Right cardiac atrium (tissue), 5 donors: ENCODE data around the gene E4F1. TPM values are rescaled to one million over a fixed set of nuclear protein-coding genes. Genes with fewer than 3 reads are reported as not detected.
A peak's percentile ranks its signal among the peaks of the same experiment; 100 is the strongest.

Experiments used
- ATAC-seq, 2 donors: fragments of 200-7000 bp; cut with Tn5 transposase; one replicate each; pipeline versions ENCODE4 v1.8.0 to v1.9.1; 2020; ENCODE audit warnings: moderate library complexity in 2 of 2, mild to moderate bottlenecking in 1 of 2
- DNase-seq, 3 donors: peaks; one replicate each; pipeline ENCODE4 v3.0.0-alpha.2; 2020
- H3K27ac ChIP-seq: one replicate; pipeline ENCODE4 v1.5.1; 2013; ENCODE audit warnings: mild to moderate bottlenecking, low read length, control low read depth, moderate library complexity
- H3K27me3 ChIP-seq: one replicate; pipeline ENCODE4 v1.6.1; 2013; ENCODE audit not compliant: control insufficient read depth, insufficient read depth
- H3K4me1 ChIP-seq: one replicate; pipeline ENCODE4 v1.6.1; 2013; ENCODE audit warnings: low read length; ENCODE audit not compliant: control insufficient read depth, insufficient read depth
- H3K4me3 ChIP-seq: one replicate; pipeline ENCODE4 v1.5.1; 2013; ENCODE audit warnings: low read length, control low read depth
- H3K9me3 ChIP-seq: one replicate; pipeline ENCODE4 v1.6.1; 2013; ENCODE audit warnings: low read length; ENCODE audit not compliant: control insufficient read depth
- WGBS: extraction: QIAGEN DNeasy Blood & Tissue Kit; methylation state at CpG from one replicate; pipeline ENCODE4 v1.1.7; 2013; 5-methylcytosine and 5-hydroxymethylcytosine counted together
- intact Hi-C, 4 donors: fragments of 100-400 bp; cut with DNase I; formaldehyde crosslinking; loops; one replicate each; pipeline versions ENCODE4 v1.11.0 to v1.14.0; 2022 to 2023
- polyA plus RNA-seq: library from polyadenylated mRNA; stranded (reverse); fragments of 200-250 nt; gene quantifications from one replicate; pipeline ENCODE4 v1.2.3, GENCODE V29; 2013
- total RNA-seq, 4 donors: library from RNA; stranded (reverse); fragmentation: NEBNext Ultra II Directional; extraction: Animal tissue kit (Norgen Biotek cat#: 25700); gene quantifications; one replicate each; pipeline ENCODE4 v1.2.1, GENCODE V29; 2021
- donor health status: healthy with polysubstance abuse.
- donor health status: DM: no; HTN: yes; CAD: no.
- donor health status: DM: no; HTN: no; CAD: no.
- donor health status: DM: no; HTN: yes; CAD: no; lungs with severe emphysema.
- donor health status: DM: yes; HTN: yes; CAD: no.

The E4F1 gene
- total and polyA plus RNA-seq, 5 donors, result 11.8 to 16.1 (median 13.8) TPM

DNA sequence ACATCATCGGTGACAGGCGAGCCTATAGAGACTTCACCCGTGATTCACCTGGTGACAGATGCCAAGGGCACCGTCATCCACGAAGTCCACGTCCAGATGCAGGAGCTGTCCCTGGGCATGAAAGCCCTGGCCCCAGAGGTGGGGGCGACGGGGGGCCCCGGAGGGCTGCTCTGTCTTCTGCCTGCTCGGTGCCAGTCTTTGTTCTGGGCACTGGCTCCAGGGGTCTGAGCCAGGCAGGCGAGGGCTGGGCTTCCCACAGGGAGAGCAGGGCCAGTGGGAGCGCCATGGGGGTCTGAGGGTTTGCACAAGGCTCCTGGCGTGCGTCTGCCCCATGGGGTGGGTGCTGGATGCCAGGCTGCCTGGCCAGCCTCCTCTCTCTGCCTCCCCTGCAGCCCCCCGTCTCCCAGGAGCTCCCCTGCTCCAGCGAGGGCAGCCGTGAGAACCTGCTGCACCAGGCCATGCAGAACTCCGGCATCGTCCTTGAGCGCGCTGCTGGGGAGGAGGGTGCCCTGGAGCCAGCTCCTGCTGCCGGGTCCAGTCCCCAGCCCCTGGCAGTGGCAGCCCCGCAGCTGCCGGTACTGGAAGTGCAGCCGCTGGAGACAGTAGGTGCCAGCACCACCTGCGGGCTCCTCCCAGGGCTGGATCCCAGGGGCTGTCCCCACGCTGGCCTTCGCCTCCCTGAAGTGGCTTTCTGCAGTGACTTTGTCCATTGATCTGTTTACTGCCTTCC lies 9.8 kb downstream of the E4F1 start:
- Histone ChIP-seq H3K4me3 (no peak overlapping the region), H3K27ac (no peak overlapping the region), H3K4me1 (peaks cover 3% of the 10 kb centered on the region), H3K27me3 (no peaks in the 10 kb centered on the region), H3K9me3 (no peaks in the 10 kb centered on the region)
- WGBS, result 91% methylated on average over 28 of the region's 28 CpGs
- ATAC-seq (no peak), DNase-seq (no peak)
- intact Hi-C loops, result no loop called here

DNA sequence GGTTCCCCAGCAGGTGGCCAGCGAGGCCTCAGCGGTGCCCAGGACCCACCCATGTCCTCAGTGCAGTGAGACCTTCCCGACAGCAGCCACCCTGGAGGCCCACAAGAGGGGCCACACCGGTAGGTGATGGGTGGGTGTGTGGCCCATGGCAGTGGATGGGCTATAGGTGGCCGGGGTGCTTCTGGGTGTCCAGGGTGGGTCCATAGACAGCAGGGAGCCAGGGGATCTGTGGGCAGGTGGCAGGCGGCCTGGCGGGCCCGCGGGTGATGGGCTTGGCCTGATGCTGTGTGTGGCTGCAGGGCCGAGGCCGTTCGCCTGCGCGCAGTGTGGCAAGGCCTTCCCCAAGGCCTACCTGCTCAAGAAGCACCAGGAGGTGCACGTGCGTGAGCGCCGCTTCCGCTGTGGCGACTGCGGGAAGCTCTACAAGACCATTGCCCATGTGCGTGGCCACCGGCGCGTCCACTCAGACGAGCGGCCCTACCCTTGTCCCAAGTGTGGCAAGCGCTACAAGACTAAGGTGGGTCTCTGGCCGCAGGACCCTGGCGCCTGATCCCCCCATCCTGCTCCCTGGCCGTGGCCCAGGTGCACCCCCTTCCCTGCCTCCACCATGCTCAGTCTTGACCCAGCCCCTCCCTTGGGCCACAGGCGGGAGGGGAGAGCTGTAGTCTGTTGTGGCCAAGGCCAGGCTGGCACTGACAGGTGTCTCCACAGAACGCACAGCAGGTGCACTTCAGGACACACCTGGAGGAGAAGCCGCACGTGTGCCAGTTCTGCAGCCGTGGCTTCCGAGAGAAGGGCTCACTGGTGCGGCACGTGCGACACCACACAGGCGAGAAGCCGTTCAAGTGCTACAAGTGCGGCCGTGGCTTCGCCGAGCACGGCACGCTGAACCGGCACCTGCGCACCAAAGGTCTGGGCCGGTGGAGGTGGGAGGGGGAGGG lies 10.8 kb downstream of the E4F1 start:
- DNase-seq, result no peak
- Histone ChIP-seq H3K4me3 (no peak overlapping the region), H3K4me1 (peaks cover 3% of the 10 kb centered on the region), H3K27me3 (no peaks in the 10 kb centered on the region), H3K9me3 (no peaks in the 10 kb centered on the region), H3K27ac (no peak overlapping the region)
- WGBS, result 95% methylated on average over 51 of the region's 51 CpGs
- intact Hi-C loops, result no loop called here
- no peak for ATAC-seq

- intact Hi-C loops, result no loop called here
- WGBS, result 92% methylated on average over 18 of the region's 18 CpGs
These were observed 11.4 kb downstream of the E4F1 start for GRCh38 chr16:2234813-2235170.

DNA sequence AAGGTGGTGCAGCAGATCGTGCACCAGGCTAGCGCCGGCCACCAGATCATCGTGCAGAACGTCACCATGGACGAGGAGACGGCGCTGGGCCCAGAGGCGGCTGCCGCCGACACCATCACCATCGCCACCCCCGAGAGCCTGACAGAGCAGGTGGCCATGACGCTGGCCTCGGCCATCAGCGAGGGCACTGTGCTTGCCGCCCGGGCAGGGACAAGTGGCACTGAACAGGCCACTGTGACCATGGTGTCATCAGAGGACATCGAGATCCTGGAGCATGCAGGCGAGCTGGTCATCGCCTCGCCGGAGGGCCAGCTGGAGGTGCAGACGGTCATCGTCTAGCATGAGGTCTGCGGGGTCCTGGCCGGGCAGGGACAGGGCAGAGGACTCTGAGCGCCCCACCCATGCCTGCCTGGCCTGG lies 11.9 kb downstream of the E4F1 start:
- Histone ChIP-seq H3K9me3 (no peaks in the 10 kb centered on the region), H3K27me3 (no peaks in the 10 kb centered on the region), H3K27ac (no peak overlapping the region), H3K4me3 (no peak overlapping the region), H3K4me1 (peaks cover 3% of the 10 kb centered on the region)
- DNase-seq (no peak), ATAC-seq (no peak)
- 95% methylated on average over 28 of the region's 28 CpGs for WGBS
- intact Hi-C loops, result no loop called here

More at GRCh38 chr16:2234813-2235170, 11.4 kb downstream of the E4F1 start:
- ATAC-seq, result no peak
- Histone ChIP-seq H3K4me3 (no peak overlapping the region), H3K9me3 (no peaks in the 10 kb centered on the region), H3K27me3 (no peaks in the 10 kb centered on the region), H3K27ac (no peak overlapping the region), H3K4me1 (peaks cover 3% of the 10 kb centered on the region)
- no peak for DNase-seq

GRCh38 chr16:2235695-2236336 lies 12.4 kb downstream of the E4F1 start:
- Histone ChIP-seq H3K27me3 (no peaks in the 10 kb centered on the region), H3K4me3 (no peak overlapping the region), H3K9me3 (no peaks in the 10 kb centered on the region), H3K4me1 (peaks cover 3% of the 10 kb centered on the region), H3K27ac (no peak overlapping the region)
- WGBS, result 78% methylated on average over 19 of the region's 19 CpGs
- DNase-seq, result peak in 1 of 3 donors; percentile 50
- no peak for ATAC-seq
- intact Hi-C loops, result no loop called here

- Histone ChIP-seq H3K4me1 (peaks cover 3% of the 10 kb centered on the region), H3K4me3 (no peak within 1 kb of the TSS), H3K27me3 (no peaks in the 10 kb centered on the region), H3K9me3 (no peaks in the 10 kb centered on the region), H3K27ac (no peak within 1 kb of the TSS)
- ATAC-seq (peak; percentile 22 to 41), DNase-seq (peak; percentile 50 to 79 (median 76))
- WGBS, result 3% methylated on average over 64 of the region's 64 CpGs
- intact Hi-C loops, result no loop called here
These were observed 13.1 kb downstream of the E4F1 start, which contains the start of gene DNASE1L2 for GRCh38 chr16:2236337-2237101. Gene DNASE1L2, plus strand, starts transcription at chr16:2236444. Its CDS starts 373 bp downstream, at chr16:2236817.

GRCh38 chr16:2237102-2237482 lies 13.7 kb downstream of the E4F1 start:
- peak in 1 of 2 donors; percentile 1 for ATAC-seq
- 4% methylated on average over 40 of the region's 40 CpGs for WGBS
- H3K4me3 ChIP-seq, result no peak overlapping the region

DNA sequence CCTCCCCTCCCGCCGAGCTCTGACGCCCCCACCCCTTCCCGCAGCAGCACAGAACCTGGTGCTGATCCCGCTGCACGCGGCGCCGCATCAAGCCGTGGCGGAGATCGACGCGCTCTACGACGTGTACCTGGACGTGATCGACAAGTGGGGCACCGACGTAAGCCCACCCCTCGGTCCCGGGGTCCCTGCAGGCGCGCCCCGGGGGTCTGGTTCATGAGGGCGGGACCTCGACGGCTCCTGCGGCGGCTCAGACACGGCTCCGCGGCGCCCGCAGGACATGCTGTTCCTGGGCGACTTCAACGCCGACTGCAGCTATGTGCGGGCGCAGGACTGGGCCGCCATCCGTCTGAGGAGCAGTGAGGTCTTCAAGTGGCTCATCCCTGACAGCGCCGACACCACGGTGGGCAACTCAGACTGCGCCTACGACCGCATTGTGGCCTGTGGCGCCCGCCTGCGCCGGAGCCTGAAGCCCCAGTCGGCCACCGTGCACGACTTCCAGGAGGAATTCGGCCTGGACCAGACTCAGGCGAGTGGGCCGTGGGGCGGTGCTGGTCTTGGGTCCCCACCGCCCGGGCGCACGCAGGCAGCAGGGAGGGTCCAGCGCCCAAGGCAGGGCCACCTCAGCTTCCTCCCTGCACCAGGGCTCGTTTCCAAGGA lies 14.2 kb downstream of the E4F1 start:
- Histone ChIP-seq H3K27ac (no peak overlapping the region), H3K27me3 (no peaks in the 10 kb centered on the region), H3K4me3 (no peak overlapping the region), H3K4me1 (peaks cover 3% of the 10 kb centered on the region), H3K9me3 (no peaks in the 10 kb centered on the region)
- WGBS, result 14% methylated on average over 65 of the region's 65 CpGs
- DNase-seq (peak in 1 of 3 donors; percentile 69), ATAC-seq (peak; percentile 13 to 22)
- intact Hi-C loops, result no loop called here

More at GRCh38 chr16:2237102-2237482, 13.7 kb downstream of the E4F1 start:
- intact Hi-C loops, result no loop called here
- Histone ChIP-seq H3K27ac (no peak overlapping the region), H3K9me3 (no peaks in the 10 kb centered on the region), H3K4me1 (peaks cover 3% of the 10 kb centered on the region), H3K27me3 (no peaks in the 10 kb centered on the region)
- DNase-seq, result no peak

DNA sequence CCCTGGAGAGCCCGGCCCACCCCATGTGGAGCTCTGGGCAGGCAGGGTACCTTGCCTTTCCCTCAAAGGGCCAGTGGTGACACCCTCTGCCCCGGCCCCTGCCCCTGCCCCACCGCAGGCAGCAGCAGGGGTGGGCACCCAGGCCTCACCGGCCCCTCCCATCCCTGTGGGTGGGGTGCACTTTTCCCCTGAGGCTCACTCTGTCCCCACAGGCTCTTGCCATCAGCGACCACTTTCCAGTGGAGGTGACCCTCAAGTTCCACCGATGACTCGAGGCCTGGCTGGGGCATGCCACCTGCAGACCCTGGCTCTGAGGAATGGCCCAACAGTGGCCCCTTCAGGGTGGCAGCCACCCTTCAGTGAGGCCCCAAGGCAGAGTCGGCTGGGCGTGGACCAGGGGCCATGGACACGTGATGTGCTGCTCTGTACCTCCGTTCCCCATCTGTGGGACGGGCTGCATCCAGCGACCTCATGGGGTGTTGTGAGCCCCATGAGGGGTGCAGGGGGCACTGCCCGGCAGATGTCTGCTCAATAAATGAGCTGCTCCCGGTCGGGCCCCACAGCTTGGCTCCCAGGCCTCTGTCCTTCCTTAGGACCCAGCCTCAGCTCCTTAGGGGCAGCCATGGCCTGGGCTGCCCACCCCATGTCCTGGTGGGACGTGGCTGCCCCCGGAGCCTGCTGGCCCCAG lies 14.9 kb downstream of the E4F1 start:
- Histone ChIP-seq H3K4me1 (peaks cover 3% of the 10 kb centered on the region), H3K4me3 (no peak overlapping the region), H3K9me3 (no peaks in the 10 kb centered on the region), H3K27me3 (no peaks in the 10 kb centered on the region), H3K27ac (no peak overlapping the region)
- intact Hi-C loops, result no loop called here
- ATAC-seq, result peak; percentile 6 to 8
- DNase-seq, result no peak
- 60% methylated on average over 18 of the region's 18 CpGs for WGBS
